Measurements from ENCODE around the gene HOXD13. TPM values are rescaled to one million over a fixed set of nuclear protein-coding genes. Genes with fewer than 3 reads are reported as not detected.

HOXD13 gene
- total RNA-seq, 1 donor from 2014 or later: not detected

Other genes with a start within 250 kb of the HOXD13 start
- gene LNPK, start 90.5 kb upstream of the HOXD13 start, total RNA-seq: 5.2 and 5.8 TPM in 2 replicates
- gene EVX2, start 8.8 kb upstream of the HOXD13 start, total RNA-seq: not detected in 2 replicates
- not detected in 2 replicates for gene HOXD12, start 7.1 kb downstream of the HOXD13 start, total RNA-seq
- gene HOXD11, start 14.6 kb downstream of the HOXD13 start, total RNA-seq: not detected in 2 replicates
- gene HOXD10, start 24.1 kb downstream of the HOXD13 start, total RNA-seq: 4.0 and 4.4 TPM in 2 replicates
- gene HOXD9, start 30.0 kb downstream of the HOXD13 start, total RNA-seq: 15.3 and 23.8 TPM in 2 replicates
- 15.5 and 27.4 TPM in 2 replicates for gene HOXD8, start 37.0 kb downstream of the HOXD13 start, total RNA-seq
- gene HOXD4, start 58.8 kb downstream of the HOXD13 start, total RNA-seq: 1.3 and 4.4 TPM in 2 replicates
- 6.5 and 15.9 TPM in 2 replicates for gene HOXD3, start 64.6 kb downstream of the HOXD13 start, total RNA-seq
- 6.1 and 6.7 TPM in 2 replicates for gene HOXD1, start 95.9 kb downstream of the HOXD13 start, total RNA-seq
- gene MTX2, start 176.7 kb downstream of the HOXD13 start, total RNA-seq: 24.4 and 31.7 TPM in 2 replicates